Measurements from ENCODE around the gene SLC46A1.

GRCh38 chr17:28386391-28386790, 19.6 kb downstream of the SLC46A1 start:
- no peak for TF ChIP-seq CTCF (IDR thresholded peaks at IDR 0.05; ENCODE audit: low read depth, low read length, poor library complexity, severe bottlenecking)
- no peak for TF ChIP-seq EZH2phosphoT487 (IDR thresholded peaks at IDR 0.05; ENCODE audit: borderline replicate concordance, low read length)
